NCI-H748 (cell line): Measurements from ENCODE around the gene EEF2K.
A peak's percentile ranks its signal among the peaks of the same experiment; 100 is the strongest.
"Not testable (repeated sequence)": the region's sequence is repeated elsewhere in the genome, so short reads cannot be mapped to it uniquely, and the experiment has no call there.

Experiments used
- DNase-seq: peaks from one replicate; lab custom pipeline; 2025; ENCODE audit not compliant: unreplicated experiment; lab: John Stamatoyannopoulos, UW

Gene EEF2K

DNA sequence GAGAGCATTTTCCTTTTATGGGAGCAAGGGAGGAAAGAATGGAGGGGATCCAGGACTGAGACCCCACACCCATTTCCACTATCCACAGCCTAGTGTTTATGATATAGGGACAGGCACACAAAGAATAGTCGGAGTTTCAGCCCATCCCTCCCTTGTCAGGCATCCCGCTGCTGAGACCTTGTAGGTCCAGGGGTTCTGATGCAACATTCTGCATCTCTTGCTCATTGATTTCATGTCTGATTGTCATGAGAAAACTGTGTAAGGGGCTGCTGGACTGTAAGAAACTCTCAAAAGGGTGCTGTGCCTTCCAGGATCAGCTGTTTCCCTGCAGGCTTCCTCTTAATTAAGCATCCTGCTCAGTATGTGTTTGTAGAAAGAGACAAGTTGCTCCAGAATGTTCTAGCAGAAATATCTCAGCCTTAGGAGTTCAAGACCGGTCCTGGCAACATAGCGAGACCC is 85.8 kb downstream of the EEF2K start:
- no peak for DNase-seq

DNA sequence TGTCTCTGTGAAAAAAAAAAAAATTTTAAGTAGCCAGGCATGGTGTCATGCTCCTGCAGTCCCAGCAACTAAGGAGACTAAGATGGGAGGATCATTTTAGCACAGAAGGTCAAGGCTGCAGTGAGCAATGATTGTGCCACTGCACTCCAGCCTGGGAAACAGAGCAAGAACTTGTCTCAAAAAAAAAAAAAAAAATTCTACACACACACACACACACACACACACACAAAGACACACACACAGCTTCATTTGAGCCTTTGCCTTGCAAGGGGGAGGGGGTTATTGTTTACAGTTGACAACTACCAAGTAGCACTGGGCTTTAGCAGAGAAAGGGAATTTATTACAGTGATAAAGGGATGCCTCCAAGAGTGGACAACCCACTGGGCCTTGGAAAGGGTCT is 86.2 kb downstream of the EEF2K start:
- DNase-seq, result no peak

DNA sequence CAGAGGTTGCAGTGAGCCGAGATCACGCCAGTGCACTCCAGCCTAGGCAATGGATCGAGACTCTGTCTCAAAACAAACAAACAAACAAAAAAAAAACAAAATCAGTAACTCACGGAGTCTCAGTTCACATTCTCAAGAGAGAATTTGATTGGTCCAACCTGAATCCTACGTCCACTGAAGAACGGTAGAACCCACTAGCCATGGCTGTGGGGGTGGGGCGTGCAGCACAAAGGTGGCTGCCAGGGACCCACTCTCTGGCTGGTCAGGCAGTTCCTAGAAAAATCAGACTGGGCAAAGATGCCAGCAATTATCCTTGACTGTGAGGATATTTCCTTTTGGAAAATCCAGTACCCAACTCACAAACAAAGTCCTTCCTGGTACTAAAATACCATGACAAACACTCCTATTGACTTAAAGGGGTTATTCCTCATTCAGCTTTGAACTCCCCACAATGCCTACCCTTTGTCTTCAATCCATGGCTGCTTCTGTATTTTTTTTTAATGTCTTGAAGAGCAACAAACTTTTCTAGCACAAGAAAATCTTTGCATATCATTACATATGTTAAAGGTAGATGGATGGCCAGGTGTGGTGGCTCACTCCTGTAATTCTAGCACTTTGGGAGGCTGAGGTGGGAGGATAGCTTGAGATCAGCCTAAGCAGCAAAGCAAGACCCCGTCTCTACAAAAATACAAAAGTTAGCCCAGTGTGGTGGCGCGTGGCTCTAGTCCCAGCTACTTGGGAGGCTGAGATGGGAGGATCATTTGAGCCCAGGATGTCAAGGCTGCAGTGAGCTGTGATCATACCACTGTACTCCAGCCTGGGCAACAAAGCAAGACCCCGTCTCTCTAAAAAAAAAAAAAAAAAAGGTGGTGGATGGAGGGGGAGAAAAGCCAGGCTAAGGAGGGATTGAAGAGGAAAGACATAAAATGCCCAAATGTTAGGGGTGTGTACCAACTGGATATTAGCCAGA is 87.3 kb downstream of the EEF2K start:
- DNase-seq, result no peak

DNA sequence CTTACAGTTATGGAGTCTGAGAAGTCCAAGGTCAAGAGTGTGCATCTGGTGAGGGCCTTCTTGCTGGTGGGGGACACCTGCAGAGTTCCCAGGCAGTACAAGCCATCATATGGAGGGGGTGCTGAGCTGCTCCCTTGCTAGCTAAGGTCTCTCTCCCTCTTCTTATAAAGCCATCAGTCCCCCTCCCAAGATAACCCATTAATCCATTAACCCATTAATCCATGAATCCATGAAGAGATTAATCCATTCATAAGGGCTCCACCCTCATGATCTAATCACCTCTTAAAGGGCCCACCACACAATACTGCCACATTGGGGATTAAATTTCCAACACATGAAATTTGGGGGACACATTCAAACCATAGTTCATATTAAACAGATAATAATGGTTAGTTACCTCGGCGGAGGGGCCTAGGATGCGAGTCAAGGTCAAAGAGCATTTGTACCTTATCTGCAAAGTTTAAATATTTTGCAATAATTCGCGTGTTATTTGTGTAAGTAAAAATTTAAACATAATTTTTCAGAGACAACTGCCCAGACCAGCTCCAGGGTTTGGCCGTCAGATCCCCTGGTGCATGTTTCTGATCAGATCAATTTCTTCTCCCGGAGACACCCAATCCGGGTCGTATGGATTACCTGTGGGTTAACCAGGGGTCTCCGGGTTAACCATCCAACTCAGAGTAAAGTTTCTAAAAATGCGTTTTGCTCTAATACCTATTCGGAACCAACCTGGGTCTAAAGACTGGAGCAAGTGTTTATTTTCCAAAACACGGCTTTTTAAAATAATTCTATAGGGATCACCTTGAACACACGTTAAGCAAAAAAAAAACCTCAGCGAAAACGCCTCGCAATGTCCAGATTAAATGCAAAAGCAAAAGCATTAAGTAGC is 90.4 kb downstream of the EEF2K start:
- DNase-seq, result peak; percentile 13

DNA sequence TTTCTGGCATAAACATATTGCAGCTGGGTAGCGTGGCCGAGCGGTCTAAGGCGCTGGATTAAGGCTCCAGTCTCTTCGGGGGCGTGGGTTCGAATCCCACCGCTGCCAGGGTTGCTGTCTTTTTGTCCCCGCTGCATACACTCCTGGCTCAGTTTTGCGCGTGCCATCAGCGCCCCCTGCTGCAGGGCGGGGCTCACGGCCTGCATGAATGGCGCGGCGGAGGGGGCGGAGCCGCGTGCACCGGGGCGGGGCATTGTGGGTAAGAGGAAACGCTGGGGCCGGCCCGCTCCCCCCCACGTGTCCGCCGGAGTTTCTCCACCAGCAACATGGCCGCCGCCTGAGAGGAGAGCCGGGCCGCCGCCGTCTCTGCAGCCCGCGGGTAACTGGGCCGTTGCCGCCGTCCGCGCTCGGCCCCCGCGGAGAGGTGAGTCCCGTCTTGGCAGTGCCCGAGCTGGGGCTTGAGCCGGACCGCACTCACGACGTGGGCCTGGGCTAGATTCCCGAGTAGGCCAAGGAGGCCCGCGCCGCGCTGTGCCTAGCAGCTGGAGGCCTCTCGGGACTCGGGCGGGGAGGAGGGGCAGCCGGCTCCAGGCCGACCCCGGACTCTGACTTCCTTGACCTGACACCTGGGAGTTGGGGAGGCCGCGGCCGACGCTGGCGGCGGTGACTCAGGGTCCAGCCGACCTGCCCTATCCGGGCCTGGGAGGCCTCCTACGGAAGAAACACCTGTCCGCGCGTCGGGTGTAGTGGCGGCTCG is 91.2 kb downstream of the EEF2K start, which contains the start of gene POLR3E:
Gene POLR3E (plus strand): TSS at position 296 of the 757 bp plus-strand sequence. CDS start 5,560 bp downstream, outside the sequence.
- DNase-seq, result peak; percentile 92

DNA sequence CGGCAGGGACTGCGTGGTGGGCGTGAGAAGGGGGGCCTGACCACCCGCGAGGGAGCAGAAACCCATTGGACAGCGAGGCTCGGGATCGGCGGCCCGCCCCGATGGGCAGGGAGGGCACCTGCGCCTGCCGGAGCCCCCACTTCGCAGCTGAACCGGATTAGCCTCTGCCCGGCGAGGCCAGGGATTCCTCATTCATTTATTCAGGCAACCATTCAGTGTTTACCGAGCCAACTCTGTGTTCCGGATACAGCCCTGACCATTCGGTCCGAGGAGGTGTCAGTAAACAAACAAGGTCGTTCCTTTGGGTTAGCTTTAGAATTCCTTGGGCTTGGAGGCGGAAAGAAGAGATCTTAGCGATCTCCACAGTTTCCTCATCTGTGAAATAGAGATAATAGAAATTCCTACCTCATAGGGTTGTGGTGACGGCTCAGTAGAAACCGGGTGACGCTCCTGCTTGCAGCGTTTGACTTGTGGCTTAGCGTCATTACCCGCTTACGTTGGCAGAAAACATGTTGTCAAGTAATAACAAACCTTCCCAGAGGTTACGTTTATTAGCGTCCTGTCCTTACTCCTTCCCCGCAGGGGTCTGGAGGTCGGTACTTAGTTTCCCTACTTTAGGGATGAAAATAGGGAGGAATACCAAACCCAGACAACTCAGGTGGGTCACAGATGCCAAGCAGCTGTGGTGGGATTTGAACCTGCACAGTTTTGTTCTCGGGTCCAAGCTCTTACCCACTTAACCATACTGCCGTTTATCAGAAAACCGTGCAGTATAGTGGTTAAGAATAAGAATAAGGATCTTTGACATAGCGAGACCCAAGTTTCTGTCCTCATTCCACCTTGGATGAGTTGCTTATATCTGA is 92.0 kb downstream of the EEF2K start:
- peak; percentile 93 for DNase-seq

DNA sequence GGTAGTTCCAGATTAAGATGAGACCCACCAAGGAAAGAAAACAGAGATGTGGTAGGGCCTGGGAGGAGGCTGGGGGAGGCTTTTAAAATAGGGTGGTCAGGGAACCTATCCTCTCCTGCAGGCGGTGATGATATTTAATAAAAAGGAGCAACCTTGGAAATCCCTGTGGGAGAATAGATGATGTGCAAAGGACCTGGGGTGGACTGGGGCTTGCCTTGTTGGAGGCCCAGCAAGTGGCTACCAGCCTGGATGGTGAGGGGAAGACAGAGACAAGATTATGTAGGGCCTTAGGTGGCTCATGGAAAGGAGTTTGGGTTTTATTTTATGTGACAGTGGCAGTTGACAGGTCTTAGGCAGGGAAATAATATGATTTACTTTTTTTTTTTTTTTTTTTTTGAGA is 93.0 kb downstream of the EEF2K start:
- DNase-seq, result no peak

DNA sequence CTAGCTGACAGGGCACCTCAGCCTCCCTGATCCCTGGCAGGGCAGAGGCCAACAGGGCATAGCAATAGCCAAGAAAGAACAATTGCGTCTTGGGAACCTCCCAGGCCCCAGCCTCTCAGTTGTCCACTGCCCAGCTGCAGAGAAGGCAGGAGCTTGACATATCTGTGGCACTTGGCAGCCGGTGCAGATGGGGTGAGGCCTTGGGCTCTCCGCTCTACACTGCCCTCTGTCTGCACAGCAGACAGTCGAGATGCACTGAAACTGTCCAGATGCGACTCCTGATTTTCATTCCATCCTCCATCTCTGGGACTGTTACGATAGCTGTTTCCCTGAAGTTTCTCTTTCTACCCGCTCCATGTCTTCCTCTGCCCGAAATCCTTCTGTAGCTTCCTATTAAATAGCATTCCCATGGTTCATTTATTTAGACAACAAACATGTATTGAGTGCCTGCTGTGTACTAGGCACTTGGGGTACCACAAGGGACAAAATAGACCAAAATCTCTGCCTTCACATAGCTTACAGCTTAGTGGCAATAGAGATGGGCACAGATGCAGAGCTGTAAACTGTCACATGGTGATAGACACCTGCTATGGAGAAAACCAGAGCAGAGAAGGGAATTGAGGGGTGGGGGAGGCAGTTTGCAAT is 94.5 kb downstream of the EEF2K start:
- DNase-seq, result peak; percentile 29

DNA sequence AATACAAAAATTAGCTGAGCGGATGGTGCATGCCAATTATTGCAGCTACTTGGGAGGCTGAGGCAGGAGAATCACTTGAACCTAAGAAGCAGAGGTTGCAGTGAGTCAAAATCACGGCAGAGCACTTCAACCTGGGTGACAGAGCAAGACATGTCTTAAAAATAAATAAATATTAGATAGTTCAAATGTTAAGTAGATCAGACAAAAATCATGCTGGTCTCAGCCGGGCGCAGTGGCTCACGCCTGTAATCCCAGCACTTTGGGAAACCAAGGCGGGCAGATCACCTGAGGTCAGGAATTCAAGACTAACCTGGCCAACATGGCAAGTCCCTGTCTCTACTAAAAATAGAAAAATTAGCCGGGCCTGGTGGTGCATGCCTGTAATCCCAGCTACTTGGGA is 95.3 kb downstream of the EEF2K start:
- DNase-seq, result not testable (repeated sequence)

DNA sequence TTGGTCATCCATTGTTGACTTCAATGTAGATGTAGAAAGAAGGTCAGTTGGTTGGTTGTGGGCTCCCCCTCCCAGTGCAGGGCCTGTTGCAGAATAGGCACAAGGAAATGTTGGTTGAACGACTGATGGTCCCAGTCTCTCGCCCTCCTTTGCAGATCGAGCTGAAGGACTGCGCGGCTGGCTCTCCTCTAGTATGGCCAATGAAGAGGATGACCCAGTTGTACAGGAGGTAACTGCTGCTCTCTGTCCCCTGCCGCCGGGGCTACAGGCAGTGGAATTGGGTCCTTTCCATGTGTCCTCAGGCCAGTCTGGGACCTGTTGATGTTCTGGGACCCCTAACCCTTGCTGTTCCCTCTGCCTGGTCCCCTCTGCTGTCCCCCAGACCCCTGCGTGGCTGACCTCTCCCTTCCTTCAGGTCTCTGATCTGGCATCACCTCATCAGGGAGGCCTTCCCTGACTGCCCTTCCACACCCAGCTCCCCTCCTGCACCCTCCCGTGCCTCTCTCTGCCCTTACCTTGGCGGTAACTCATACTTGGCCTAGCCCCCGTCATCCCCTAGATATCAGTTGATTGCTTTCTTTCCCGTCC is 96.8 kb downstream of the EEF2K start:
- DNase-seq, result no peak

DNA sequence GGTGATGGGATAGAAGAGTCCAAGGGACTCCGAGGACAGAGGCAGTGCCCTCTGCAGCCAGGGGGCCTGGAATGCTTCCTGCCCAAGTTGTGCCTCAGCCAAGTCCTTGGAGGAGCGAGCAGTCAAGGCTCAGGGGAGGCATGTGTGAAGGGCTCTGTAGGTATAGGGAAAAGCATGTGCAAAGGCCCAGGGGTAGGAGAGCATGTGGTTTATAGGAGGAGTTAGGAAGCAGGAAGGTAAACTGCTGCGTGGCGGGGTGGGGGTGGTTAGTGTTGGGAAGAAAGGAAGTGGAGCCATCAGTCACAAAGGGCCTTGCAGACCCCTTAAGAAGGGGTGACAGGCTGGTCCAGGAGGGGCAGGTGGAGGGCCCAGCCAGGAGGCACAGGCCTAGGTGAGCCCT is 98.3 kb downstream of the EEF2K start:
- DNase-seq, result no peak

DNA sequence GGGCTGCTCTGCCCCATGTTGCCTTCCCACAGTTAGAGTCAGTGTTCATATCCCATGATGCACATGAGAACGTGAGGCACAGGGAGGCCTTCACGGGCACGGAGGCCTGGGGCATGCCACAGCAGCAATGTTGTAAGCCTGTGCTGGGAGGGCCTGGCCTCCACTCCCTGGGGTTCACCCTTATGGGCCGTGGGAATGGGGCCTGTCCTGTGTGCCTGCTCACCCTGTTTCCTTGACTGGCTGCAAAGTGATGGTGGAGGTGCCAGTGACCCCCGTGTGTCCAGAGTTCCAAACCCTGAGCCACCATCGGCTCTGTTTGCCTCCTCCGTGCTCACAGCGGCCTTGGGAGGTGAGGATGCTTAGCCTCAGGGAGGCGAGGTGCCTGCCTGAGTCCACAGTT is 100.7 kb downstream of the EEF2K start:
- DNase-seq, result no peak

DNA sequence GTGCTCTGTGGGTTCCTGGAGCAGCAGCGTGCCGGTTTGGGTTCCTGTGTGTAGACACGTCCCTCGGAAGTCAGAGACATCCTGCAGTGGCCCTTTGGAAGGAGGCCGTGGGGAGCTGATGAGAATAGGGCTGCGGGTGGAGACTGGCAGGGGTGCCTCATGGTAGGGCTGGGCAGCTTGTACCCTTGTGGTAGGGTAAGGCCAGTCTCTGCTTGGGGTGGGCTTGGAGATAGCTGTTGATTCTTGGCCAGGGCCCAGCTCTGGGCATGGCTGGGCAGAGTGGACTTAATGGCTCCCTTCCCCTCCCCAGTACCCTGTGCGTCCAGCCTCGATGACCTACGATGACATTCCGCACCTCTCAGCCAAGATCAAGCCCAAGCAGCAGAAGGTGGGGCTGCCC is 101.8 kb downstream of the EEF2K start:
- no peak for DNase-seq

DNA sequence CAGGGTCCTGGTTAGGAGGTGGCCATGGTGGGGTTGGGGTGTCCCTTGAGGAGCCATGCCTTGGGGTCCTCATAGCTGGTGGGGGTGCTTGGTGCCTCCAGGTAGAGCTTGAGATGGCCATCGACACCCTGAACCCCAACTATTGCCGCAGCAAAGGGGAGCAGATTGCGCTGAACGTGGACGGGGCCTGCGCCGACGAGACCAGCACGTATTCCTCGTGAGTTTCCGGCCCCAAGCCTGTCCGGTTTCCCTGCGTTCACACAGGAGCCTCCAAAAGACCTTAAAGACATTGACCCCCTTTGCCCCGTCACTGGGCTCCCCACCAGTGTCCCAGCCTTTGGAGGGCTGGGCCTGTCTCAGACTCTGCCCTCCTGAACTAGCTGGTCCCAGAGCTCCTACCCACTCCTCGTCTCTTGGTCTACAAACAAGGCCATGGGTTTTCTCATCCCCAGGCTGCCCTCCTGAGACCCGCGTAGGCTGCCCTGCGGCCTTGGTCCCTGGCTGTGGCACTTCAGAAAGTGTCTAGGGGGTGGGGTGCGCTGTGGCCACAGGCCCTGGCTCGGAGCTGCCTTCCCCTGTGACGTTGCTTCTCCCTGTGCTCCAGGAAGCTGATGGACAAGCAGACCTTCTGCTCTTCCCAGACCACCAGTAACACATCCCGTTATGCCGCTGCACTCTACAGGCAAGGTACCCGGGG is 102.9 kb downstream of the EEF2K start:
- no peak for DNase-seq

DNA sequence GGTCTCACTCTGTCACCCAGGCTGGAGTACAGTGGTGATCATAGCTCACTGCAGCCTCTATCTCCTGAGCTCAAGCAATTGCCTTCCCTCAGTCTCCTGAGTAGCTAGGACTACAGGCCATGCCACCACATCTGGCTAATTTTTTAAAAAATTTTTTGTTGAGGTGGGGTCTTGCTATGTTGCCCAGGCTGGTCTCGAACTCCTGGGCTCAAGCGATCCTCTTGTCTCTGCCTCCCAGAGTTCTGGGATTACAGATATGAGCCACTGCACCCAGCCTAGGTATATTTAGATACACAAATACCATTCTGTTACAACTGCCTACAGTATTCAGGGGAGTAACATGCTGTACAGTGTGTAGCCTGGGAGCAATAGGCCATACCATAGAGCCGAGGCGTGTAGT is 105.4 kb downstream of the EEF2K start:
- no peak for DNase-seq

DNA sequence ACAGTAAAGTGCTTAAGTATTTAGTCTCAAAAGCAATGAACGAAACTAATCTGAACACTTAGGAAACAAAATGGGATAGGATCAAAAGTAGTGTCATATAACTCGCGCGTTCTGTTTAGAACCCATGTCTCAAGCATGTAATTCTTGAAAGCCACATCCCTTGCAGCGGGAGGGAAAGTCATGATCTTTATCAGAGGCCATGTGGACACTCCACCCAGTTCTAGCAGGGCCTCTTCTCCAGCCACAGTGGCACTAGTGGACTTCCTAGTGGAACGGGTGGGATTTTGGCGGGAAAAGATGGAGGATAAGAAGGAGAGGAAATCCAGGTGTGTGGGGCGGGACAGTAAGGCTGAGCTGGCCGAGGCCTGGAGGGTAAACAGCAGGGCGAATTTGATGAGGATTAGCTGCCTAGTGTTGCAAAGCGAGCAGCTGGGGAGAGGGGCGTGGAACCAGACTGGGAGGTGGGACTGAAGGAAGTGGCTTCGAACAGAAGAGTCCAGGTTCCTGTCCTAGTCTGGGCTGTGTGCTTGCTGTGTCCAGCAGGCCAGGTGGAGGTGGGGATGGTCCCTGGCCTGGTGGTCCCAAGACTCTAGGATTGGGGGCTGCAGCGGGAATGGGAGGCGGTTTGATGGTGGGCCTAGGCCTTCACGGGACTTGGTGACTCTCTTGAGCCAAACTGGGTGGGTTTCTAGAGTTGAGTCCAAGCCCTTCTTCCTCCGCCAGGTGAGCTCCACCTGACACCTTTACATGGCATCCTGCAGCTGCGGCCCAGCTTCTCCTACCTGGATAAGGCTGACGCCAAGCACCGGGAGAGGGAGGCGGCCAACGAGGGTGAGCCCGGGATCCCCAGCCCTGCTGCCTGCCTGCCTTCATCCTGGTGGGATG is 107.1 kb downstream of the EEF2K start:
- no peak for DNase-seq

DNA sequence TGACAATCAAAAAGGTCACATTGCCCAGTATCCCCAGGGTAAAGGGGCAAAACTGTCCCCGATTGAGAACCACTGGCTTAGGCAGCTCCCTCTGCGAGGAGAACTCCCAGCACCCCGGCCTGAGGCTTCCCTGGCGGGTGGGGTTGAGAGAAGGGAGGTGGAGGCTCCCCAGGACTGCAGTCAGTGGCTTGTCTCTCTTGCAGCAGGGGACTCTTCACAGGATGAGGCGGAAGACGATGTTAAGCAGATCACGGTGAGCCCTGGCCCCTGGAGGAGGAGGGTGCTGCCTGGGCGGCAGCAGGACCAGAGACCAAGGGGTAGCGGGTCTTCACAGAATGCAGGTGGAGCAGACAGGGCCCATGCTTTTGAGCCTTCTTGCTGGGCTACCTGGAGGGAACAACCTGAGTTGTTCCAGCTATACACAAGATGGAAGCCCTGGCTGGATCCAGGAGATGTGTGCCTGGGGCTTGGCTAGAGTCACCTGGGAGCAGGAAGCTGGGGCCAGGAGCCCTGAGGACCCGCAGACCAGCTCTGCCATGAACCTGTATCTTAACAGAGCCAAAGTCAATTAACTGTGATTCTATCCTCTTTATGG is 107.9 kb downstream of the EEF2K start:
- DNase-seq, result no peak
